Aorta (tissue), 5 donors: Measurements from ENCODE around the gene PARM1. TPM values are rescaled to one million over a fixed set of nuclear protein-coding genes. Genes with fewer than 3 reads are reported as not detected.

Experiments
- ATAC-seq: fragments of 200-7000 bp; cut with Tn5 transposase; one replicate; pipeline ENCODE4 v1.9.1; 2022; ENCODE audit warnings: moderate library complexity; ENCODE audit not compliant: low FRiP score
- DNase-seq, 2 donors: peaks; one replicate each; pipeline ENCODE4 v3.0.0-alpha.2; 2020
- H3K27ac ChIP-seq, 2 donors: one replicate each; pipeline ENCODE4 v1.5.1; 2013; ENCODE audit warnings: low read length in 2 of 2, mild to moderate bottlenecking in 2 of 2, moderate library complexity in 2 of 2, control low read depth in 1 of 2, inconsistent platforms in 1 of 2, low read depth in 1 of 2
- H3K27me3 ChIP-seq, 2 donors: one replicate each; pipeline ENCODE4 v1.6.1; 2013; ENCODE audit warnings: control low read depth in 1 of 2, low read length in 1 of 2, mild to moderate bottlenecking in 1 of 2, moderate library complexity in 1 of 2; ENCODE audit not compliant: insufficient read depth in 2 of 2, control insufficient read depth in 1 of 2
- H3K36me3 ChIP-seq, 2 donors: one replicate each; pipeline ENCODE4 v1.6.1; 2013; ENCODE audit warnings: control low read depth in 1 of 2, low read length in 1 of 2, mild to moderate bottlenecking in 1 of 2; ENCODE audit not compliant: insufficient read depth in 2 of 2, control insufficient read depth in 1 of 2
- H3K4me1 ChIP-seq, 2 donors: one replicate each; pipeline ENCODE4 v1.6.1; 2013; ENCODE audit warnings: low read length in 2 of 2, control low read depth in 1 of 2, mild to moderate bottlenecking in 1 of 2, moderate library complexity in 1 of 2; ENCODE audit not compliant: insufficient read depth in 2 of 2, control insufficient read depth in 1 of 2
- H3K4me3 ChIP-seq, 2 donors: one replicate each; pipeline ENCODE4 v1.5.1; 2013; ENCODE audit warnings: low read length in 2 of 2, control low read depth in 1 of 2, mild to moderate bottlenecking in 1 of 2
- H3K9me3 ChIP-seq: one replicate; pipeline ENCODE4 v1.6.1; 2013; ENCODE audit warnings: mild to moderate bottlenecking, low read length; ENCODE audit not compliant: control insufficient read depth
- WGBS, 2 donors: extraction: QIAGEN DNeasy Blood & Tissue Kit; methylation state at CpG; one replicate each; pipeline ENCODE4 v1.1.7; 2013; 5-methylcytosine and 5-hydroxymethylcytosine counted together
- intact Hi-C, 2 donors: fragments of 100-400 bp; cut with DNase I; formaldehyde crosslinking; loops; one replicate each; pipeline versions ENCODE4 v1.14.2 to v1.15.0; 2022
- polyA plus RNA-seq, 2 donors: library from polyadenylated mRNA; stranded (reverse); fragments of 200-250 nt; gene quantifications; one replicate each; pipeline ENCODE4 v1.2.3, GENCODE V29; 2013
- total RNA-seq, 2 donors: library from RNA; stranded (reverse); fragmentation: NEBNext Ultra II Directional; extraction: Animal tissue kit (Norgen Biotek cat#: 25700); gene quantifications; one replicate each; pipeline ENCODE4 v1.2.1, GENCODE V29; 2021
- donor health status: healthy with polysubstance abuse.
- donor health status: Bipolar disorder and iron deficiency.
- donor health status: DM: no; HTN: no; CAD: no.
- donor health status: DM: no; HTN: no; CAD: no.
- donor health status: DM: yes; HTN: yes; CAD: no.

PARM1 gene
- total and polyA plus RNA-seq, 4 donors, result 42.6 to 202 (median 80.4) TPM

DNA sequence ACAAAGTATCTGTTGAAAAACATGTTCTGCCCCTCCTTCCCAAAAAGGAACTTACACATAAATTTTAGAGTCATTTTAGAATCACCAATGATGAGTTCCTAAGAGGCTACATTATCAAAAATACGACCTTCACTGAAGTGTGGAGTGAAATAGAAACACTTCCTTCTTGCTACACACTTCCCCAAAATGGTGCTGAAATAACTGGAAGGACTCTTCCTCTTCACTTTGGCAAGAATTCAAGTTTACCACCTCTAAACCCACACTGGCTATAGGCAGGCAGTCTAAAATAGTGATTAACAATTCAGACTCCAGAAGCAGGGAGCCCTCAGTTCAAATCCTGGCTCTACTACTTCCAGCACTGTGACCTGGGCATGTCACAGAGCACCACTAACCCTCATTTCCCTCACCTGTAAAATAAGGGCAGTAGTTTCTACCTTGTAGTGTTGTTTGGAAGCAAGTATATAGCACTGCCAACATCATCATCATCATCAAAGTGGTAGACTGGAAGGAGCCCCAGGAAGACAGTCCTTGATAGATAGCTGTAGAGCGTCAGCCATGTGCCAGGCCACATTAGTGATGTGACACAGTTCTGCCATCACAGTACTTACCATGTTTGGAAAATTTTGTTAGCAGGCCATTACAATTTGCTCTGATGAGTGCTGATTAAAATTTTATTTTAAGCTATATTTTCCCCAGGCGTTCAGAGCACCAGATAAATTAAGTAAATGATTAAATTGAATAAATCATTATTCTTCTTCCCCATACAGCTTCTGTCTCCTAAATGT lies 103.3 kb downstream of the PARM1 start:
- DNase-seq (no peak), ATAC-seq (no peak)
- Histone ChIP-seq H3K27me3 (no peaks in the 10 kb centered on the region), H3K27ac (no peak overlapping the region), H3K9me3 (no peaks in the 10 kb centered on the region), H3K4me1 (peaks cover 0 to 2% of the 10 kb centered on the region in 2 donors), H3K4me3 (no peak overlapping the region), H3K36me3 (peaks cover 0 to 2% of the 10 kb centered on the region in 2 donors)
- 83 to 87% methylated on average over 3 of the region's 3 CpGs for WGBS, 2 donors
- intact Hi-C loops, result no loop called here

DNA sequence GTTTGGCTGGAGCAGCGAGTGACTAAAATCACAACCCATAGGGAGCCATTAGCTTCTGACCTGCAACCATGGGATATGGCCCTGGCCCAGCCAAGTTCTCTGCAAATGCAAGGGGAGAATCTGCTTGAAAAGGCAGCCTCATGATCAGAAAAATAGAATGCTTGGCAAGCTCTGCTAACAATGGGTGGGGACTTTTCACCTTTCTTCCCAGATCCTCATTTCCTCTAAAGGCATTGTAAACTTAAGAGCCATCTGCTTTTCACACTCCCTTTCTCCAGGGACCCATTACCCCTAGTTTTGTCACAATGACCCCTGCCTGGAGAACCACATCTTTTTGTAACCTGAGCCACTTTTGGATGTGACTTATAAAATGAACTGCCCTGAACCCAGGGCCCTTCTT lies 104.3 kb downstream of the PARM1 start:
- intact Hi-C loops, result no loop called here

DNA sequence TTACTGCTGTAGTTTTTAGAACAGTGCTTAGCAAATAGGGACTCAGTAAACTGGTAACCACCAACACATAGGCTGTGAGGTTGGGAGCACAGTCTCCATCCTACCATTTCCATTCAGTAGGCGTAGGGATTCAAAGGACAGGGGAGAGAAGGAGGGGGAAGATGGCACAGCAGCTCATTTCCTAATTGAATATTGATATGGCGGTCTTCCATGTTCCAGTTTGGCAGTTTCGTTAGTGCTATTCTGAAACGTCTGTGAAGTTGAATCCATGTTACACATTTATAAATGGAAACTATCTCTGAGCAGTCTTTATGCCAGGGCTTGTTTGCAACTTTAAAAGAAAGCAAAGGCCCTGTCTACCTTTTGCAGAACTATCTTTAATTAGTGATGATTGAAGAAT lies 105.5 kb downstream of the PARM1 start:
- WGBS, 2 donors, result 78 to 79% methylated on average over 4 of the region's 4 CpGs
- Histone ChIP-seq H3K4me1 (peaks cover 0 to 3% of the 10 kb centered on the region in 2 donors), H3K36me3 (peaks cover 0 to 2% of the 10 kb centered on the region in 2 donors), H3K27me3 (no peaks in the 10 kb centered on the region), H3K4me3 (no peak overlapping the region), H3K27ac (no peak overlapping the region), H3K9me3 (no peaks in the 10 kb centered on the region)
- ATAC-seq, result no peak
- no peak for DNase-seq
- intact Hi-C loops, result no loop called here

More for the DNA sequence above, 104.3 kb downstream of the PARM1 start:
- Histone ChIP-seq H3K9me3 (no peaks in the 10 kb centered on the region), H3K27me3 (no peaks in the 10 kb centered on the region), H3K4me3 (no peak overlapping the region), H3K4me1 (peaks cover 0 to 3% of the 10 kb centered on the region in 2 donors), H3K27ac (no peak overlapping the region), H3K36me3 (peaks cover 0 to 2% of the 10 kb centered on the region in 2 donors)
- ATAC-seq (no peak), DNase-seq (no peak)
- 81 to 89% methylated on average over 1 of the region's 1 CpG for WGBS, 2 donors

DNA sequence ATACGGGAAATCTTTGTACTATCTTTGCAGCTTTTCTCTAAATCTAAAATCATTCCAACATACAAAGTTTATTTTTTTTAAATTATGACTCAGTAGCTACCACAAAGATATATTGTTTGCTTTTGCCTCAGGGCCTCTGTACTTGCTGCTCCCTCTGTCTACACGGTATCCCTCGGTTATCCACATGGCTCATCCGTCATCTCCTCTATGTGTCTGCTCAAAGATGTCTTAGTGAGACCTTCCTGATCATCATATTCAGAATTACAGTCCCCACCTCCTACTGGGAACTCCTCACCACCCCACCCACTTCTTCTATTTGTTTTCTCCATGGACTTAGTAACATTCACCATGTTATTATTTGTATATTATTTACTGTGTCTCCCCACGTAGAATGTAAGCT lies 107.8 kb downstream of the PARM1 start:
- intact Hi-C loops, result no loop called here
- Histone ChIP-seq H3K4me3 (no peak overlapping the region), H3K4me1 (peaks cover 0 to 3% of the 10 kb centered on the region in 2 donors), H3K36me3 (no peaks in the 10 kb centered on the region), H3K27me3 (no peaks in the 10 kb centered on the region), H3K27ac (no peak overlapping the region), H3K9me3 (no peaks in the 10 kb centered on the region)
- ATAC-seq (no peak), DNase-seq (no peak)
- WGBS, 2 donors, result 85 to 93% methylated on average over 5 of the region's 5 CpGs

DNA sequence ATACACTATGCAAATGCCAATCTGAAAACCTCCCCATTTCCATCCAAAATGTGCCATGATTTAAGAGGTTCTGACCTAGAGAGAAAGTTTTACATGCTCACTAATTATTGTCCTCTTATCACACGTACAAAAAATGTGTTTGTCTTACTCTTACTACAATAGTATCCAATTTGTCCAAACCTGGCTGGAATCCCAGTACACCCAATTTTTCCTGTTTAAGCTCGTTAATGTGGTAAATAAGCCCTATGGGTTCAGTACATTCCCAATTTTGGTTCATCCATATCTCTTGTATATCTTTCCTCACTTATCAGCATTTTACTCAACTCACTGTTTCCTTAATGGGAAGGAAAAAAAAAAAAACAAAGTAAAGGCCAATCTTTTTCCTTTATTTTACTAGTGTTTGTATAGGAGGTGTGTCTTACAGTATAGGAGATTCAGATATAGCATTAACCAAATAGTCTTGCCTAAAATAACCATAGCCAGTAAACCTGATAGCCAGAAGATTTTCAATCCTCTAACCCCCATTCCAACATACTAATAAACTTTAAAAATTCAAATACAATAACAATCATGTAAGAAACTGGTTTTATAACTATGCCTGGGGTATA lies 109.8 kb downstream of the PARM1 start:
- no peak for DNase-seq
- H3K9me3 ChIP-seq, result no peaks in the 10 kb centered on the region
- H3K4me3 ChIP-seq, result no peak overlapping the region
- WGBS, 2 donors, result 75 to 77% methylated on average over 2 of the region's 2 CpGs
- intact Hi-C loops, result no loop called here
- ATAC-seq, result no peak
- peaks cover 0 to 4% of the 10 kb centered on the region in 2 donors for H3K36me3 ChIP-seq
- no peaks in the 10 kb centered on the region for H3K27me3 ChIP-seq
- H3K27ac ChIP-seq, result no peak overlapping the region
- H3K4me1 ChIP-seq, result peaks cover 0 to 3% of the 10 kb centered on the region in 2 donors

DNA sequence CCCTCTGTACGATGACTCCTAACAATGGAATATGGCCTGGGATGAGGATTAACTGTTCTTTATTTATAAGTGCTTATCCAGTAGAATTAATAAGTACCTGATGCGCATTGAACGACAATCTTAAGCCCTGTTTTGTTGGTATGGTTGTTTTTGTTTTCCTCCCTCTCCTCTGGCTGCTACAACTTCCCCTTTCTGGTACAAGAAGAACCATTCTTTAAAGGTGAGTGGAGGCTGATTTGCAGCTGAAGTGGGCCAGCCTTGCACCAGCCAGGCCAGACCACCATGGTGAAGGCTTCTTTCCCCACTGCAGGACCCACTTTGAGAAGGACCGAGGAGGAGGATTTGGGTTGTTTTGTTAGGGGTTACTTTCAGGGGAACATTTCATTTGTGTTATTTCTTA lies 113.3 kb downstream of the PARM1 start:
- H3K27me3 ChIP-seq, result no peaks in the 10 kb centered on the region
- 94 to 96% methylated on average over 4 of the region's 4 CpGs for WGBS, 2 donors
- no peak overlapping the region for H3K27ac ChIP-seq
- peaks cover 0 to 1% of the 10 kb centered on the region in 2 donors for H3K4me1 ChIP-seq
- no peak for ATAC-seq
- DNase-seq, result no peak
- intact Hi-C loops, result no loop called here
- H3K4me3 ChIP-seq, result no peak overlapping the region
- H3K36me3 ChIP-seq, result peaks cover 0 to 11% of the 10 kb centered on the region in 2 donors
- H3K9me3 ChIP-seq, result no peaks in the 10 kb centered on the region

DNA sequence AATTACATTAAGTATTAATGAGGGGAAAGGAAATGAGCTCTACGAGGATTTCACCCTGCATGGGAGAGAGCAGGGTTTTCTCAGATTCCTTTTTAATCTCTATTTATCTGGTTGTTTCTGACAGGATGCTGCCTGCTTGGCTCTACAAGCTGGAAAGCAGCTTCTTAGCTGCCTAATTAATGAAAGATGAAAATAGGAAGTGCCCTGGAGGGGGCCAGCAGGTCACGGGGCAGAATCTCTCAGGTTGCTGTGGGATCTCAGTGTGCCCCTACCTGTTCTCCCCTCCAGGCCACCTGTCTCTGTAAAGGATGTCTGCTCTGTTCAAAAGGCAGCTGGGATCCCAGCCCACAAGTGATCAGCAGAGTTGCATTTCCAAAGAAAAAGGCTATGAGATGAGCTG lies 113.7 kb downstream of the PARM1 start:
- H3K27ac ChIP-seq, result no peak overlapping the region
- peaks cover 0 to 11% of the 10 kb centered on the region in 2 donors for H3K36me3 ChIP-seq
- WGBS, 2 donors, result 89 to 91% methylated on average over 2 of the region's 2 CpGs
- H3K4me1 ChIP-seq, result no peaks in the 10 kb centered on the region
- no peak overlapping the region for H3K4me3 ChIP-seq
- H3K9me3 ChIP-seq, result no peaks in the 10 kb centered on the region
- H3K27me3 ChIP-seq, result no peaks in the 10 kb centered on the region
- no peak for DNase-seq
- intact Hi-C loops, result no loop called here
- ATAC-seq, result no peak

DNA sequence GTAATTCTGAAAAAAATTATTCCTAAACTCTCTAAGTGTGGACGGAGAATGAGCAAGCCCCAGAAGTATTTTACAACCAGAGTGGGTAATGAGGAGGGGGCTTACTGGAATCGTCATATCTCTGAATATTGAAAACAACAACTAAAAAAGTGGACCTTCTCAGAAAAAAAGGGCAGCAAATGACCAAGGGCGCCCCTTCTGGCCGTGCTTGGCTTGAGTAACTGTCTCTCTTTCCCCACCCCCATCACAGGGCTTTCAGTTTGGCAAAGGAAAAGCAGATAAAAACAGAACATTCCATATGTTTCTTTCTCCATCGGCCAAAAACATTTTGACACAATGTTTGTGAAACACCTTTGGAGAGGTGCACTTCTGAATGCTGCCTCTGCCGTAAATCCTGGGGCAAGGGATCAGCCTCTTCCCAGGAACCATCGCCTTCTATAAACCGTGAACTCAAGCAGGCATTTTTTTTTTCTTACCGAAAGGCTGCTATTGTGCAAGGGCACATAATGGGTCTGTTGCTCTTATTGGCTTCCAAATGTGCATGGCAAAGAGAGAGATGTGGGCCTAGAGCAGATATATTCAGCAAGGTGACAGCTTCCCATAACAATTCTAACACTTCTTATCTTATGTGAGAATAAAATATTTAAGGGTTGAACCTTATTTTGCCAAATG lies 115.4 kb downstream of the PARM1 start:
- H3K27ac ChIP-seq, result no peak overlapping the region
- DNase-seq (no peak), ATAC-seq (no peak)
- H3K4me3 ChIP-seq, result no peak overlapping the region
- WGBS, 2 donors, result 69 to 73% methylated on average over 9 of the region's 9 CpGs
- intact Hi-C loops, result no loop called here
- no peaks in the 10 kb centered on the region for H3K27me3 ChIP-seq
- peaks cover 0 to 11% of the 10 kb centered on the region in 2 donors for H3K36me3 ChIP-seq
- no peaks in the 10 kb centered on the region for H3K9me3 ChIP-seq
- no peaks in the 10 kb centered on the region for H3K4me1 ChIP-seq
